A673 (cell line): ENCODE results near the gene RHOT1.

Experiments
- EZH2 ChIP-seq: fragments of 200-600 bp; sonication (generic); IDR thresholded peaks from 2 replicates; pipeline ENCODE4 v1.6.1; 2017; ENCODE audit warnings: borderline replicate concordance, low read depth, mild to moderate bottlenecking, mixed read lengths, antibody characterized with exemption, low read length; ENCODE audit not compliant: poor library complexity, severe bottlenecking
- TF ChIP-seq, protein P1 (sequence below): fragments of 300-800, 200-600 bp; sonication (generic); conservative IDR thresholded peaks from 2 replicates; pipeline ENCODE4 v1.5.1; 2017; ENCODE audit warnings: low read depth, mild to moderate bottlenecking, antibody characterized with exemption, low read length, moderate library complexity, mixed read lengths

GRCh38 chr17:32264140-32264799 is 122.0 kb downstream of the RHOT1 start:
- TF ChIP-seq, protein P1, sequence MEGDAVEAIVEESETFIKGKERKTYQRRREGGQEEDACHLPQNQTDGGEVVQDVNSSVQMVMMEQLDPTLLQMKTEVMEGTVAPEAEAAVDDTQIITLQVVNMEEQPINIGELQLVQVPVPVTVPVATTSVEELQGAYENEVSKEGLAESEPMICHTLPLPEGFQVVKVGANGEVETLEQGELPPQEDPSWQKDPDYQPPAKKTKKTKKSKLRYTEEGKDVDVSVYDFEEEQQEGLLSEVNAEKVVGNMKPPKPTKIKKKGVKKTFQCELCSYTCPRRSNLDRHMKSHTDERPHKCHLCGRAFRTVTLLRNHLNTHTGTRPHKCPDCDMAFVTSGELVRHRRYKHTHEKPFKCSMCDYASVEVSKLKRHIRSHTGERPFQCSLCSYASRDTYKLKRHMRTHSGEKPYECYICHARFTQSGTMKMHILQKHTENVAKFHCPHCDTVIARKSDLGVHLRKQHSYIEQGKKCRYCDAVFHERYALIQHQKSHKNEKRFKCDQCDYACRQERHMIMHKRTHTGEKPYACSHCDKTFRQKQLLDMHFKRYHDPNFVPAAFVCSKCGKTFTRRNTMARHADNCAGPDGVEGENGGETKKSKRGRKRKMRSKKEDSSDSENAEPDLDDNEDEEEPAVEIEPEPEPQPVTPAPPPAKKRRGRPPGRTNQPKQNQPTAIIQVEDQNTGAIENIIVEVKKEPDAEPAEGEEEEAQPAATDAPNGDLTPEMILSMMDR, result no peak
- TF ChIP-seq EZH2, result no peak
